HepG2 (cell line): ENCODE results near the gene LGI4. TPM values are rescaled to one million over a fixed set of nuclear protein-coding genes. Genes with fewer than 3 reads are reported as not detected.

ENCODE experiments used
- CBX1 ChIP-seq: IDR thresholded peaks from one replicate; pipeline ENCODE4 v1.6.1; 2016; ENCODE audit warnings: antibody characterized with exemption, low read depth
- DRAP1 ChIP-seq: IDR thresholded peaks from 2 replicates; pipeline ENCODE4 v1.6.1; 2016; ENCODE audit warnings: missing genetic modification reagents, missing compliant biosample characterization
- IRF2 ChIP-seq: IDR thresholded peaks from 2 replicates; pipeline ENCODE4 v1.6.1; 2018; ENCODE audit warnings: missing genetic modification reagents, missing compliant biosample characterization
- JARID2 ChIP-seq: sonication (generic); formaldehyde crosslinking; IDR thresholded peaks from 2 replicates; pipeline ENCODE4 v1.8.1; 2023; ENCODE audit warnings: missing genetic modification reagents, inconsistent platforms; ENCODE audit not compliant: insufficient replicate concordance
- MAFF ChIP-seq: IDR thresholded peaks from 2 replicates; pipeline ENCODE4 v1.6.1; 2011; ENCODE audit warnings: low read depth, low read length, improper control_type of control experiment
- MEIS1 ChIP-seq: sonication (generic); formaldehyde crosslinking; IDR thresholded peaks from 2 replicates; pipeline ENCODE4 v1.9.0; 2021; ENCODE audit warnings: mild to moderate bottlenecking, missing genetic modification reagents, moderate library complexity, borderline replicate concordance
- MXD4 ChIP-seq: IDR thresholded peaks from 2 replicates; pipeline ENCODE4 v1.6.1; 2016; ENCODE audit warnings: mild to moderate bottlenecking, missing biosample characterization, missing genetic modification reagents
- MYC ChIP-seq: sonication (generic); formaldehyde crosslinking; IDR thresholded peaks from 2 replicates; pipeline ENCODE4 v1.9.0; 2021; ENCODE audit warnings: missing genetic modification reagents, borderline replicate concordance
- NCOA2 ChIP-seq: sonication (generic); formaldehyde crosslinking; IDR thresholded peaks from 2 replicates; pipeline ENCODE4 v1.8.0; 2022; ENCODE audit warnings: inconsistent platforms
- NKX3-1 ChIP-seq: sonication (generic); formaldehyde crosslinking; IDR thresholded peaks from 2 replicates; pipeline ENCODE4 v1.5.0; 2020; ENCODE audit warnings: missing genetic modification reagents
- POLR2AphosphoS2 ChIP-seq: IDR thresholded peaks from 2 replicates; pipeline ENCODE4 v1.6.1; 2011; ENCODE audit warnings: low read depth, low read length, improper control_type of control experiment
- SIN3A ChIP-seq: IDR thresholded peaks from 2 replicates; pipeline ENCODE4 v1.6.1; 2011; ENCODE audit warnings: low read depth, mild to moderate bottlenecking, control low read depth, low read length, borderline replicate concordance
- TBX2 ChIP-seq: sonication (generic); formaldehyde crosslinking; IDR thresholded peaks from 2 replicates; pipeline ENCODE4 v1.5.0; 2020; ENCODE audit warnings: missing genetic modification reagents, mild to moderate bottlenecking, borderline replicate concordance
- TOPORS ChIP-seq: sonication (generic); formaldehyde crosslinking; IDR thresholded peaks from 2 replicates; pipeline ENCODE4 v1.8.0; 2023; ENCODE audit warnings: mild to moderate bottlenecking, missing genetic modification reagents
- ZFX ChIP-seq: sonication (generic); formaldehyde crosslinking; IDR thresholded peaks from 2 replicates; pipeline ENCODE4 v1.4.0; 2020; ENCODE audit warnings: mild to moderate bottlenecking, low read depth, missing genetic modification reagents, moderate library complexity
- ZNF225 ChIP-seq: sonication (generic); formaldehyde crosslinking; IDR thresholded peaks from 2 replicates; pipeline ENCODE4 v1.4.0; 2020; ENCODE audit warnings: mild to moderate bottlenecking, missing genetic modification reagents
- ZNF235 ChIP-seq: sonication (generic); formaldehyde crosslinking; IDR thresholded peaks from 2 replicates; pipeline ENCODE4 v1.8.1; 2023; ENCODE audit warnings: mild to moderate bottlenecking, missing genetic modification reagents, borderline replicate concordance
- ZNF350 ChIP-seq: sonication (generic); formaldehyde crosslinking; IDR thresholded peaks from 2 replicates; pipeline ENCODE4 v1.4.0; 2020; ENCODE audit warnings: mild to moderate bottlenecking, low read depth, missing genetic modification reagents, borderline replicate concordance
- ZNF549 ChIP-seq: sonication (generic); formaldehyde crosslinking; IDR thresholded peaks from 2 replicates; pipeline ENCODE4 v1.5.0; 2020; ENCODE audit warnings: missing genetic modification reagents
- ZNF567 ChIP-seq: sonication (generic); formaldehyde crosslinking; IDR thresholded peaks from 2 replicates; pipeline ENCODE4 v1.8.1; 2023; ENCODE audit warnings: mild to moderate bottlenecking, missing genetic modification reagents, borderline replicate concordance
- ZNF607 ChIP-seq: sonication (generic); formaldehyde crosslinking; IDR thresholded peaks from 2 replicates; pipeline ENCODE4 v1.5.1; 2020; ENCODE audit warnings: missing genetic modification reagents, mild to moderate bottlenecking, borderline replicate concordance
- ZSCAN25 ChIP-seq: sonication (generic); formaldehyde crosslinking; IDR thresholded peaks from 2 replicates; pipeline ENCODE4 v1.8.0; 2022; ENCODE audit warnings: mild to moderate bottlenecking, missing genetic modification reagents
- polyA plus RNA-seq, 8 experiments: library from polyadenylated mRNA; depleted of rRNA in 3 of 8; stranded (reverse) in 7 of 8; unstranded in 1 of 8; fragments of >200 nt; fragmentation: Illumina TruSeq in 4 of 8; extraction: Trizol in 4 of 8; gene quantifications; 2 replicates each; pipeline versions ENCODE4 v1.2.1 to v1.2.3, GENCODE V29; 2011 to 2016; ENCODE audit warnings: low read depth in 4 of 8, missing spikeins in 1 of 8, mixed read lengths in 1 of 8; ENCODE audit not compliant: insufficient read depth in 1 of 8
- total RNA-seq, 5 experiments: library from RNA; depleted of rRNA; stranded (reverse); fragments of >200 nt; fragmentation: Illumina TruSeq; extraction: Trizol; gene quantifications; 2 replicates each; pipeline ENCODE4 v1.2.3, GENCODE V29; 2016; ENCODE audit warnings: low read depth in 1 of 5
- TF ChIP-seq, protein P1 (sequence below): sonication (generic); formaldehyde crosslinking; conservative IDR thresholded peaks from 2 replicates; pipeline ENCODE4 v1.8.0; 2022; ENCODE audit warnings: mild to moderate bottlenecking, moderate library complexity, missing genetic modification reagents
- TF ChIP-seq, protein P2 (sequence below), 2 experiments: sonication (generic) in 1 of 2; formaldehyde crosslinking in 1 of 2; IDR thresholded peaks; 2 replicates each; pipeline versions ENCODE4 v1.5.1 to v1.6.1; 2011 to 2020; ENCODE audit warnings: borderline replicate concordance in 1 of 2, low read depth in 1 of 2, low read length in 1 of 2, mild to moderate bottlenecking in 1 of 2, missing genetic modification reagents in 1 of 2, moderate library complexity in 1 of 2
- TF ChIP-seq, protein P3 (sequence below): sonication (generic); formaldehyde crosslinking; IDR thresholded peaks from 2 replicates; pipeline ENCODE4 v1.5.1; 2020; ENCODE audit warnings: missing genetic modification reagents, mild to moderate bottlenecking, borderline replicate concordance

The LGI4 gene
- total and polyA plus RNA-seq, 2 of the 13 experiments (the other 11 are each of a cell fraction or from before 2014, with no cell fraction given) = 2.8 TPM; not detected in 1

GRCh38 chr19:35135389-35135909 is 590 bp upstream of the LGI4 start (continued):
- TF ChIP-seq, protein P1, sequence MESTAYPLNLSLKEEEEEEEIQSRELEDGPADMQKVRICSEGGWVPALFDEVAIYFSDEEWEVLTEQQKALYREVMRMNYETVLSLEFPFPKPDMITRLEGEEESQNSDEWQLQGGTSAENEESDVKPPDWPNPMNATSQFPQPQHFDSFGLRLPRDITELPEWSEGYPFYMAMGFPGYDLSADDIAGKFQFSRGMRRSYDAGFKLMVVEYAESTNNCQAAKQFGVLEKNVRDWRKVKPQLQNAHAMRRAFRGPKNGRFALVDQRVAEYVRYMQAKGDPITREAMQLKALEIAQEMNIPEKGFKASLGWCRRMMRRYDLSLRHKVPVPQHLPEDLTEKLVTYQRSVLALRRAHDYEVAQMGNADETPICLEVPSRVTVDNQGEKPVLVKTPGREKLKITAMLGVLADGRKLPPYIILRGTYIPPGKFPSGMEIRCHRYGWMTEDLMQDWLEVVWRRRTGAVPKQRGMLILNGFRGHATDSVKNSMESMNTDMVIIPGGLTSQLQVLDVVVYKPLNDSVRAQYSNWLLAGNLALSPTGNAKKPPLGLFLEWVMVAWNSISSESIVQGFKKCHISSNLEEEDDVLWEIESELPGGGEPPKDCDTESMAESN (CRISPR knock-in tag) = no peak
- TF ChIP-seq NCOA2 (CRISPR knock-in tag) (no peak), POLR2AphosphoS2 (no peak), MAFF (no peak), ZNF549 (CRISPR knock-in tag) (no peak), MXD4 (CRISPR knock-in tag) (0 out of 2 replicates have a peak, but pooled peaks have one; percentile 39), ZSCAN25 (peak; percentile 97), NKX3-1 (no peak), IRF2 (CRISPR knock-in tag) (peak; percentile 71), ZNF235 (CRISPR knock-in tag) (no peak), TOPORS (CRISPR knock-in tag) (no peak), MYC (no peak; the same call in 1 of the 2 replicates), ZNF225 (CRISPR knock-in tag) (no peak), JARID2 (no peak), ZNF607 (CRISPR knock-in tag) (peak; percentile 59; the same call in 1 of the 2 replicates), SIN3A (peak; percentile 53; the same call in 1 of the 2 replicates), TBX2 (CRISPR knock-in tag) (peak; percentile 46; the same call in 1 of the 2 replicates), DRAP1 (CRISPR knock-in tag) (peak; percentile 22; the same call in 1 of the 2 replicates), ZFX (peak; percentile 50; the same call in 1 of the 2 replicates), ZNF567 (CRISPR knock-in tag) (no peak), CBX1 (peak; percentile 52), ZNF350 (CRISPR knock-in tag) (no peak), MEIS1 (CRISPR knock-in tag) (peak; percentile 21; the same call in 1 of the 2 replicates)
- TF ChIP-seq, protein P2, sequence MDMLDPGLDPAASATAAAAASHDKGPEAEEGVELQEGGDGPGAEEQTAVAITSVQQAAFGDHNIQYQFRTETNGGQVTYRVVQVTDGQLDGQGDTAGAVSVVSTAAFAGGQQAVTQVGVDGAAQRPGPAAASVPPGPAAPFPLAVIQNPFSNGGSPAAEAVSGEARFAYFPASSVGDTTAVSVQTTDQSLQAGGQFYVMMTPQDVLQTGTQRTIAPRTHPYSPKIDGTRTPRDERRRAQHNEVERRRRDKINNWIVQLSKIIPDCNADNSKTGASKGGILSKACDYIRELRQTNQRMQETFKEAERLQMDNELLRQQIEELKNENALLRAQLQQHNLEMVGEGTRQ (IDR thresholded peaks at IDR 0.05; ENCODE audit: low read depth, low read length) = no peak
- TF ChIP-seq, protein P2 (CRISPR knock-in tag; IDR thresholded peaks at IDR 0.05; ENCODE audit: borderline replicate concordance) = no peak
- TF ChIP-seq, protein P3, sequence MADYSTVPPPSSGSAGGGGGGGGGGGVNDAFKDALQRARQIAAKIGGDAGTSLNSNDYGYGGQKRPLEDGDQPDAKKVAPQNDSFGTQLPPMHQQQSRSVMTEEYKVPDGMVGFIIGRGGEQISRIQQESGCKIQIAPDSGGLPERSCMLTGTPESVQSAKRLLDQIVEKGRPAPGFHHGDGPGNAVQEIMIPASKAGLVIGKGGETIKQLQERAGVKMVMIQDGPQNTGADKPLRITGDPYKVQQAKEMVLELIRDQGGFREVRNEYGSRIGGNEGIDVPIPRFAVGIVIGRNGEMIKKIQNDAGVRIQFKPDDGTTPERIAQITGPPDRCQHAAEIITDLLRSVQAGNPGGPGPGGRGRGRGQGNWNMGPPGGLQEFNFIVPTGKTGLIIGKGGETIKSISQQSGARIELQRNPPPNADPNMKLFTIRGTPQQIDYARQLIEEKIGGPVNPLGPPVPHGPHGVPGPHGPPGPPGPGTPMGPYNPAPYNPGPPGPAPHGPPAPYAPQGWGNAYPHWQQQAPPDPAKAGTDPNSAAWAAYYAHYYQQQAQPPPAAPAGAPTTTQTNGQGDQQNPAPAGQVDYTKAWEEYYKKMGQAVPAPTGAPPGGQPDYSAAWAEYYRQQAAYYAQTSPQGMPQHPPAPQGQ (CRISPR knock-in tag) = no peak
